GM12878 (cell line): ENCODE measurements around the gene FBLN1. TPM values are rescaled to one million over a fixed set of nuclear protein-coding genes. Genes with fewer than 3 reads are reported as not detected.

Experiments used
- ATAC-seq: fragments of 200-7000 bp; cut with Tn5 transposase; 3 replicates; pipeline ENCODE4 v1.9.1; 2020; ENCODE audit warnings: mild to moderate bottlenecking, moderate library complexity
- BruUV-seq: library from RNA; stranded (reverse); fragments of 400-500 nt; replicated peaks from 2 replicates; lab custom pipeline; 2021; lab: Mats Ljungman, UMichigan
- CTCF ChIA-PET: fragments of 300-600 bp; sonication (Branson Sonifier 250); formaldehyde crosslinking; extraction: SDS; loops from one replicate; lab custom pipeline; 2021; ENCODE audit warnings: inconsistent platforms; lab: Yijun Ruan, JAX
- POLR2A ChIA-PET: fragments of 350-600 bp; formaldehyde crosslinking; extraction: SDS; loops from one replicate; lab custom pipeline; 2021; ENCODE audit warnings: inconsistent platforms; lab: Charles Lee
- RAD21 ChIA-PET: fragments of 300-600 bp; sonication (Branson Sonifier 250); formaldehyde crosslinking; loops from one replicate; lab custom pipeline; 2023; ENCODE audit warnings: antibody characterized with exemption; ENCODE audit not compliant: unreplicated experiment; lab: Charles Lee
- SMC1A ChIA-PET: fragments of 300-600 bp; sonication (Branson Sonifier 250); formaldehyde crosslinking; loops from one replicate; lab custom pipeline; 2023; ENCODE audit not compliant: unreplicated experiment, uncharacterized antibody; lab: Charles Lee
- DNase-seq: peaks from one replicate; pipeline ENCODE4 v3.0.0-alpha.2; 2011; ENCODE audit warnings: low read depth, low spot score
- FAIRE-seq: peaks from 3 replicates; lab custom pipeline; 2011; peaks lifted over from hg19 to GRCh38; lab: Jason Lieb, UNC
- H2AFZ ChIP-seq: 2 replicates; pipeline ENCODE4 v1.6.0; 2011; ENCODE audit warnings: low read depth, low read length, control low read depth; ENCODE audit not compliant: control insufficient read depth
- H3K27ac ChIP-seq: 2 replicates; pipeline ENCODE4 v1.5.1; 2011; ENCODE audit warnings: control low read depth; ENCODE audit not compliant: control insufficient read depth, insufficient read depth
- H3K27me3 ChIP-seq, 2 experiments: replicated peaks in 1 of 2; 2 replicates each; pipeline versions ENCODE4 v1.6.0 to v1.6.1; 2011; ENCODE audit warnings: low read length in 1 of 2; ENCODE audit not compliant: control insufficient read depth in 2 of 2, insufficient read depth in 2 of 2
- H3K36me3 ChIP-seq, 2 experiments: 2 replicates each; pipeline ENCODE4 v1.5.1; 2011; ENCODE audit warnings: low read length in 1 of 2; ENCODE audit not compliant: control insufficient read depth in 2 of 2, insufficient read depth in 2 of 2
- H3K4me1 ChIP-seq: 2 replicates; pipeline ENCODE4 v1.6.1; 2011; ENCODE audit warnings: mild to moderate bottlenecking, low read length, moderate library complexity, mixed read lengths; ENCODE audit not compliant: control insufficient read depth, insufficient read depth
- H3K4me2 ChIP-seq: 2 replicates; pipeline ENCODE4 v1.6.0; 2011; ENCODE audit warnings: control low read depth; ENCODE audit not compliant: control insufficient read depth, insufficient read depth
- H3K4me3 ChIP-seq: fragments of 200-600 bp; sonication (generic); 2 replicates; pipeline ENCODE4 v1.5.1; 2016
- H3K79me2 ChIP-seq: 2 replicates; pipeline ENCODE4 v1.6.0; 2011; ENCODE audit warnings: low read length; ENCODE audit not compliant: control insufficient read depth, insufficient read depth
- H3K9ac ChIP-seq: 2 replicates; pipeline ENCODE4 v1.8.0; 2011; ENCODE audit warnings: low read length, control low read depth, mixed read lengths; ENCODE audit not compliant: control insufficient read depth, insufficient read depth
- H3K9me3 ChIP-seq: replicated peaks from 3 replicates; pipeline ENCODE4 v1.5.1; 2011; ENCODE audit warnings: mild to moderate bottlenecking, low read length; ENCODE audit not compliant: control insufficient read depth, insufficient read depth
- H4K20me1 ChIP-seq: 2 replicates; pipeline ENCODE4 v1.6.0; 2011; ENCODE audit not compliant: control insufficient read depth, insufficient read depth
- BMI1 ChIP-seq: fragments of 450-650 bp; IDR thresholded peaks from 2 replicates; pipeline ENCODE4 v1.6.1; 2016; ENCODE audit warnings: mild to moderate bottlenecking, moderate library complexity, borderline replicate concordance
- CREB1 ChIP-seq: IDR thresholded peaks from 2 replicates; pipeline ENCODE4 v1.6.1; 2012; ENCODE audit warnings: low read depth, mild to moderate bottlenecking, inconsistent platforms
- ESRRA ChIP-seq: IDR thresholded peaks from 2 replicates; pipeline ENCODE4 v1.6.1; 2012; ENCODE audit warnings: mild to moderate bottlenecking, low read length, improper control_type of control experiment
- GABPA ChIP-seq: IDR thresholded peaks from 2 replicates; pipeline ENCODE4 v1.6.1; 2014; ENCODE audit warnings: antibody characterized with exemption, low read depth, mild to moderate bottlenecking, inconsistent platforms
- MLLT1 ChIP-seq: fragments of 450-650 bp; IDR thresholded peaks from 2 replicates; pipeline ENCODE4 v1.6.1; 2016; ENCODE audit warnings: mild to moderate bottlenecking
- MYC ChIP-seq: IDR thresholded peaks from 2 replicates; pipeline ENCODE4 v1.6.1; 2011; ENCODE audit warnings: mild to moderate bottlenecking, low read length, moderate library complexity, inconsistent platforms; ENCODE audit not compliant: insufficient read depth, insufficient replicate concordance, insufficient read length, severe bottlenecking
- POLR2A ChIP-seq: IDR thresholded peaks from 2 replicates; pipeline ENCODE4 v1.6.1; 2011; ENCODE audit warnings: low read depth, mild to moderate bottlenecking, low read length
- ZSCAN29 ChIP-seq: fragments of 450-650 bp; IDR thresholded peaks from 2 replicates; pipeline ENCODE4 v1.6.1; 2017; ENCODE audit warnings: mild to moderate bottlenecking, moderate library complexity
- WGBS: methylation state at CpG from one replicate; pipeline ENCODE4 v1.1.6; 2016; ENCODE audit warnings: low lambda C conversion rate; ENCODE audit not compliant: insufficient replicate concordance, insufficient coverage; ENCODE audit errors: missing lambda C conversion rate; 5-methylcytosine and 5-hydroxymethylcytosine counted together
- in situ Hi-C: fragments of 300-500 bp; cut with MboI; formaldehyde crosslinking; loops from 9 replicates; pipeline ENCODE4 v1.14.3; 2018; ENCODE audit warnings: mixed read lengths
- intact Hi-C: fragments of 100-400 bp; cut with micrococcal nuclease; formaldehyde crosslinking; loops from one replicate; pipeline ENCODE4 v1.14.2; 2022; ENCODE audit not compliant: unreplicated experiment
- polyA plus RNA-seq, 11 experiments: library from polyadenylated mRNA; depleted of rRNA in 4 of 11; unstranded in 6 of 11; stranded (reverse) in 5 of 11; fragments of >200 nt; fragmentation: Nextera tagmentation in 4 of 11; fragmentation: Illumina TruSeq in 1 of 11; extraction: Ambion mirVana in 4 of 11; extraction: Trizol in 1 of 11; gene quantifications; 1 replicate in 1 of 11; 2 replicates in 10 of 11; pipeline versions ENCODE4 v1.2.1 to v1.2.3, GENCODE V29; 2011 to 2016; ENCODE audit warnings: inconsistent platforms in 2 of 11, missing spikeins in 2 of 11, low read depth in 1 of 11
- total RNA-seq, 4 experiments: library from RNA; depleted of rRNA in 3 of 4; stranded (reverse); fragments of >200 nt in 3 of 4; fragmentation: Illumina TruSeq in 1 of 4; extraction: Trizol in 1 of 4; gene quantifications; 2 replicates each; pipeline versions ENCODE4 v1.2.1 to v1.2.3, GENCODE V29; 2013 to 2021
- TF ChIP-seq, protein P1 (sequence below): fragments of 450-650 bp; IDR thresholded peaks from 2 replicates; pipeline ENCODE4 v1.6.1; 2016; ENCODE audit warnings: mild to moderate bottlenecking
- TF ChIP-seq, protein P2 (sequence below): IDR thresholded peaks from 2 replicates; pipeline ENCODE4 v1.6.1; 2012; ENCODE audit warnings: low read length, inconsistent platforms
- TF ChIP-seq, protein P3 (sequence below): IDR thresholded peaks from 2 replicates; pipeline ENCODE4 v1.6.1; 2011; ENCODE audit warnings: borderline replicate concordance, low read depth, mild to moderate bottlenecking, moderate library complexity, low read length; ENCODE audit not compliant: insufficient read depth, poor library complexity, severe bottlenecking

The FBLN1 gene
- total and polyA plus RNA-seq, 10 of the 15 experiments (the other 5 are each of a cell fraction or from before 2014, with no cell fraction given): 0.20 to 0.51 TPM; not detected in 8

GRCh38 chr22:45579306-45579705, 76.6 kb downstream of the FBLN1 start:
- no TSS peak for BruUV-seq
- Histone ChIP-seq H3K79me2 (no peaks in the 10 kb centered on the region), H3K36me3 (no peaks in the 10 kb centered on the region), H4K20me1 (no peaks in the 10 kb centered on the region), H3K9me3 (no peaks in the 10 kb centered on the region), H3K9ac (no peak overlapping the region), H3K4me3 (no peak overlapping the region), H3K4me2 (no peak overlapping the region), H3K27ac (no peak overlapping the region), H3K4me1 (peaks cover 2% of the 10 kb centered on the region), H2AFZ (no peak overlapping the region), H3K27me3 (no peaks in the 10 kb centered on the region)
- in situ Hi-C loops: no loop called here
- intact Hi-C loops: no loop called here
- ChIA-PET POLR2A (no interaction called here), CTCF (no interaction called here), SMC1A (no interaction called here), RAD21 (no interaction called here)
- no peak for FAIRE-seq
- no peak for DNase-seq
- 37% methylated on average over 13 of the region's 13 CpGs for WGBS
- TF ChIP-seq, protein P1, sequence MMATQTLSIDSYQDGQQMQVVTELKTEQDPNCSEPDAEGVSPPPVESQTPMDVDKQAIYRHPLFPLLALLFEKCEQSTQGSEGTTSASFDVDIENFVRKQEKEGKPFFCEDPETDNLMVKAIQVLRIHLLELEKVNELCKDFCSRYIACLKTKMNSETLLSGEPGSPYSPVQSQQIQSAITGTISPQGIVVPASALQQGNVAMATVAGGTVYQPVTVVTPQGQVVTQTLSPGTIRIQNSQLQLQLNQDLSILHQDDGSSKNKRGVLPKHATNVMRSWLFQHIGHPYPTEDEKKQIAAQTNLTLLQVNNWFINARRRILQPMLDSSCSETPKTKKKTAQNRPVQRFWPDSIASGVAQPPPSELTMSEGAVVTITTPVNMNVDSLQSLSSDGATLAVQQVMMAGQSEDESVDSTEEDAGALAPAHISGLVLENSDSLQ: no peak
- TF ChIP-seq CREB1: no peak
- TF ChIP-seq GABPA: no peak
- no peak for TF ChIP-seq MYC
- TF ChIP-seq POLR2A: no peak
- TF ChIP-seq MLLT1: no peak
- no peak for TF ChIP-seq ESRRA
- TF ChIP-seq, protein P2, sequence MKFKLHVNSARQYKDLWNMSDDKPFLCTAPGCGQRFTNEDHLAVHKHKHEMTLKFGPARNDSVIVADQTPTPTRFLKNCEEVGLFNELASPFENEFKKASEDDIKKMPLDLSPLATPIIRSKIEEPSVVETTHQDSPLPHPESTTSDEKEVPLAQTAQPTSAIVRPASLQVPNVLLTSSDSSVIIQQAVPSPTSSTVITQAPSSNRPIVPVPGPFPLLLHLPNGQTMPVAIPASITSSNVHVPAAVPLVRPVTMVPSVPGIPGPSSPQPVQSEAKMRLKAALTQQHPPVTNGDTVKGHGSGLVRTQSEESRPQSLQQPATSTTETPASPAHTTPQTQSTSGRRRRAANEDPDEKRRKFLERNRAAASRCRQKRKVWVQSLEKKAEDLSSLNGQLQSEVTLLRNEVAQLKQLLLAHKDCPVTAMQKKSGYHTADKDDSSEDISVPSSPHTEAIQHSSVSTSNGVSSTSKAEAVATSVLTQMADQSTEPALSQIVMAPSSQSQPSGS: no peak
- no peak for TF ChIP-seq ZSCAN29
- no peak for TF ChIP-seq BMI1
- TF ChIP-seq, protein P3, sequence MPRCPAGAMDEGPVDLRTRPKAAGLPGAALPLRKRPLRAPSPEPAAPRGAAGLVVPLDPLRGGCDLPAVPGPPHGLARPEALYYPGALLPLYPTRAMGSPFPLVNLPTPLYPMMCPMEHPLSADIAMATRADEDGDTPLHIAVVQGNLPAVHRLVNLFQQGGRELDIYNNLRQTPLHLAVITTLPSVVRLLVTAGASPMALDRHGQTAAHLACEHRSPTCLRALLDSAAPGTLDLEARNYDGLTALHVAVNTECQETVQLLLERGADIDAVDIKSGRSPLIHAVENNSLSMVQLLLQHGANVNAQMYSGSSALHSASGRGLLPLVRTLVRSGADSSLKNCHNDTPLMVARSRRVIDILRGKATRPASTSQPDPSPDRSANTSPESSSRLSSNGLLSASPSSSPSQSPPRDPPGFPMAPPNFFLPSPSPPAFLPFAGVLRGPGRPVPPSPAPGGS: no peak
- no peak for ATAC-seq
